Midbrain (tissue), 1 donor: ENCODE results near the gene CACNA1S.

Experiments
- DNase-seq: peaks from one replicate; lab custom pipeline; 2025; lab: John Stamatoyannopoulos, UW

The CACNA1S gene

DNA sequence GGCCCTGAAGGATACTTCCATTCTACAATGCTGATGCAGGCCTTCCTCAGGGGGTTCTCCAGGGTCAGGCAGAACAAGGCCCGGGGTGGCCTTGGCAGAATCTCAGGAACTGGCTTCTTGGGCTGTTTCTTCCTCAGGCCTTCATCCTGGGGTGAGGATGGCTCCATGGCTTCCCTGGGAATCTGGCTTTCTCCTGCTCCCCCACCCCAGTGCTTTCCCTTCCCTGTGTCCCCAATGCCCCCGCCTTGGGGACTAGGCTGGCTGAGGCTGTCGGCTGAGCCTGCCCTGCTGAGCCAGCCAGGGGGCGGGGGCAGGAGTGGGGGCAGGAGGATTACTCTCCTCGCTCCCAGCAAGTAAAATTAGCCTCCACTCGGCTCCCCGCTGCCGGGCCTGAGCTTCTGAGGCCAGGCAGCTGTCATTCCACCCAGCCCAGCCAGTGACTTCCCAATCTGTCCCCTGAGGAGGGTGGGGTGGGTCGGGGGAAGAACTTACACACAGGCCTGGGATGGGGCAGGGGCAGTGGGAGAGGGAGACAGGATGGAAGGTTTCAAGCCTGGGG, at the start of gene CACNA1S:
CACNA1S (minus strand) TSS at position 254 of the 559 bp plus-strand sequence; CDS start at position 167, 87 bp downstream.
- DNase-seq: no peak

DNA sequence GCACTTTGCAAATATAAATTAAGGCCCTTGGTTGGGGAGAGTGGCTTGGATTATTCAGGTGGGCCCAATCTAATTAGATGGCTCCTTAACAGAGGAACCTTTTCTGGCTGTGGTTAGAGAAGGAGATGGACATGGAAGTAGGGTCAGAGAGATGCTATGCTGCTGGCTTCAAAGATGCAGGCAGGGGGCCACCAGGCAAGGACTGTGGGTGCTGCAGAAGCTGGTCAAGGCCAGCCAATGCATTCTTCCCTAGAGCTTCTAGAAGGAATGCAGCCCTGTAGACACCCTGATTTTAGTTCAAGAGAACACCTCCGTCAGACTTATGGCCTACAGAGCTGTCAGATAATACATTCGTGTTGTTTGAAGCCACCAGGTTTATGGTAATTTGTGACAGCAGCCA, 45.7 kb upstream of the CACNA1S start:
- DNase-seq: no peak

GRCh38 chr1:201156819-201157218, 44.6 kb upstream of the CACNA1S start:
- no peak for DNase-seq

DNA sequence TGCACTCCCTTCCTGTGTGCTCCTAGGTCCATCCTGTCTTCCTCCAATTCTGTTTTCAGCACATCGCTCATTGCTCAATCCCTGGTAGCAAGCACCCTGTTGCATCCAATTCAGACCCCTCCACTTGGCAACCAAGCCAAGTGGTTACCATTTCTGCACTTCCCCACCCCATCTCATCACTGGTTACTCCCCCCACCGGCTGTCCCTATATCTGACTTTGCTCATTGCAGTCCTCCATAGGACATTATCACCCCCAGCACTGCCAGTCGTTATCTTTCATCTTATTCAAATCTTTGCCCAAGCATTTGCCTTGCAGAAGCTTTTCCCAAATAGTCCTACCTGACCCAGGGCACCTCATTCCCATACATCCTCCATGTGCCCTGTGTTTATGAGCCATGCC, 44.1 kb upstream of the CACNA1S start:
- DNase-seq: no peak

DNA sequence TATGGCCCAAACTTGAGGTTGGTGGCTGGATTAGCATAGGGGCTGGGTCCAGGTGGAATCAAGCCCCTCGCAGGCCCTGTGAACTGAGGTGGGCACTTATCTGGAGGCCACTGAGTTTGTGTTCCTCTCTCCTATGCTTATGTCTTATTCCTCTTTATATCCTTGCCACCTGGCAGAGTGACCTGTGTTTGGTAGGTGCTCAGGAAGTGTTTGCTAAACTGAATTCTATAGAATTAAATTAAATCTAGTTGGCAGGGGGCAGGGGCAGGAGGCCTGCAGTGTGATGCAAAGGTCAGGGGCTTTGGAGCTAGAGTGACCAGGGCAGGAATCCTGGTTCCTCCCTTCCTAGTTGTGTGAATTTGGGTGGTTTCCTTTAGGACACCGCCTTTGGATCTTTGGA, 43.1 kb upstream of the CACNA1S start:
- DNase-seq: no peak

DNA sequence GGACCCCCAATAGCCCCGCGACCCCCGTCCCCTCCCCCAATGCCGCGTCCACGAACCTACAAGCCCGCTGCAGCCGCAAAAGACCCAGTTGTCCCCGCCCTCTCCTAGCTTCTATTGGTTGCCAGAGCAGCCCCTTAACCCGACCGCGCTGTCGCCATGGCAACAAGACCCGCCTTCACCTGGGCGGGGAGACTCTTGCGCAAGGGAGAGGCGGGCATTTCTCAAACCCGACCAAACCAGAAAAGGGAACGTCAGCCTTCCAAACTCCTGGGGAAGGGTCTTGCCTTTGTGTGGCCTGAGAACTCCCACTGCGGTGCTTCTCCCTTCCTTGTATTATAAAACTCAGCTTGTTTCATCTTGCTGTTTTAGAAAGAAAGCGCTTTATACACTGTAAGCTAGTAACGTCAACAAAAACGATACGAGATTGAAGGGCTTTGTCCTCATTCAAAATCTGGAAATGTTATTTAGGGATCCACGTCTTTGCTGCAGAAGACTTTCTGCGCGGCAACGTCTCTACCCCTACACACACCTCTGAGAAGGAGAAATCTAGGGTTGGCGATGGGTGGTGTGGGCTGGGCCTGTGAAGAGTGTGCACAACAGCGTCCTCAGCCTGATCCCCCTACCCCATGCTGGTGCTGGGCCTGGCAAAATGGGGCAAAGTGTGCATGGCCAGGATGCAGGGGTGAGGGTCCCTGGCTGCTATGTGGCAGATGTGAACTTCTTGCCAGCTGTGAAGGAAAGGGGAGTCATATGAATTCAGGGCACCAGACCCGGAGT, 42.4 kb upstream of the CACNA1S start, which contains the start of gene TMEM9:
TMEM9 (minus strand) TSS at position 86 of the 777 bp plus-strand sequence. CDS start 551 bp downstream, outside the sequence.
- DNase-seq: peak; percentile 97

DNA sequence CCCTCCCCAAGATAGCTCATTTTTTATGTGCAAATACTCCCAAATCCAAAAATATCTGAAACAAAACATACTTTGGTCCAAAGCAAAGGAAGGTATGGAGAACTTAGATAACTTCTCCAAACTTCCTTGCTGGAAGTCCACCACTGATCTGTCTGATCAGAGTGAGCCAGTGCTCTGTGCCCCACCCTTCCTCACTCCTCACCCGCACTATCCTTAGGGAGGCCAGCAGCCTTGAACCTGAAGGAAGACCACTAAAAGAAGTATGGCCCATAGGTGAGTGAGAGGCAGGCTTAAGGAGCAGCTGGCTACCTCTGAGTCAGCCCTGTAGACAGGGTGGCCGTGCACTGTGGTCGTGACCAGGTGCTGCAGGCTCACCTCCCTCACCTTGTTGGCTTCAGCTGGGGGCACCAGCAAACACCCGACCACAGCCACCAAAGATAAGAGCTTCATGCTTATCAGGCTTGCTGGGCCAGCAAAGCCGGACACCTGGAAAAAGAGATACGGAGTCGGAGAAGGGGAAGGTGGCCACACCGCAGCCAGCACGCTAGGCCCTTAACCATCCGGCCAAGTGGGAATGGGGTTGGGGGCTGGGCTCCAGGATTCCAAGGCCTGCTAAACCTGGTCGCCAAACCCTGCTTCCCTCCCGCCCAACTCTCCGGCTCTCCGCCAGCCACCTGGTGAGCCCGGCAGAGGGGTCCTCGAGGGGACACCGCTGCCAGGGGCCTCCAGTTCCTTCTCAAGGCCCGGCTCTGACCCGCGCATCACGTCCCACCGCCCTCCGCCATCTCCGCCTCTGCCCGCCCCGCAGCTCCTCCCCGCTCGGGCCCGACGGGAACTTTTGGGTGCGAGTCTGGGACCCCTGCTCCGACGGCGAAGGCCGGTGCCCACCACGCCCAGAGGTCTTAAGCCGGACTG, 41.5 kb upstream of the CACNA1S start:
- DNase-seq: peak; percentile 78

GRCh38 chr1:201149400-201149799, 37.2 kb upstream of the CACNA1S start:
- DNase-seq: peak; percentile 4

GRCh38 chr1:201147396-201148015, 35.3 kb upstream of the CACNA1S start:
- no peak for DNase-seq

- no peak for DNase-seq
These were observed 34.6 kb upstream of the CACNA1S start for GRCh38 chr1:201146626-201147390.

DNA sequence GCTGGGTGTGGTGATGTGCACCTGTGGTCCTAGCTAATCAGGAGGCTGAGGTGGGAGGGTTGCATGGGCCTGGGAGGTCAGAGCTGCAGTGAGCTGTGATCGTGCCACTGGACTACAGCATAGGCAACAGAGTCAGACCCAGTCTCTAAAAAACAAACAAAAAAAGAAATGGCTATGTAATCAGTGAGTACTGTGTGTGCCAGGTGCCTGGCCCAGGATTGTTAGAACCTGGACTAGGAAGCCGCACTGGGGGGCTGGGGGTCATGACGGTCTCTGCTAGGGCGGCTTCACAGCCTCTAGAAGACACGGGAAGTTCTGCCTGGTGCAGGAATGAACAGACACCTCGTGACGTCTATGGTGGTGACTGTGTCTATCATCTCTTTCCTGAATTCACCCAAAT, 33.6 kb upstream of the CACNA1S start:
- DNase-seq: no peak

DNA sequence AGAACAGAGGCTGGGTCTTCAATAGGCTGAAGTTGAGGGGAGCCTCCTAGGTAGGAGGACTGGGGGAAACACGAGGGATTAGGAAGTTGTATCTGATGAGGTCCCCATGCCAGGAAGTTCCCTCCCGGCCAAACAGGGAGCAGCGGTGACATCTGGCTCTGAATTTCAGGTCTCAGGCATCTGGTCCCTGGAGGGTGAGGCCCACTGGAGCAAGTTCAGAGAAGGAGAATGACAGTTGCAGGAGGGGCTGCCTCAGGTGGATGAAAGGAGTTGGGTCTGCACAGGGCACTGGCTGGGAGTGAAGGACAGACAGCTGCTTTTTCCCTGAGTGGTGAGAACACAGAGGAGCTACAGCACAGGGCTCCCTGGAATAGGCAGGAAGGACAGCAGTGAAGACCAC, 32.9 kb upstream of the CACNA1S start:
- DNase-seq: no peak

- no peak for DNase-seq
These were observed 32.5 kb upstream of the CACNA1S start for GRCh38 chr1:201144701-201145100.

- DNase-seq: no peak
These were observed 31.8 kb upstream of the CACNA1S start for GRCh38 chr1:201143726-201144635.

DNA sequence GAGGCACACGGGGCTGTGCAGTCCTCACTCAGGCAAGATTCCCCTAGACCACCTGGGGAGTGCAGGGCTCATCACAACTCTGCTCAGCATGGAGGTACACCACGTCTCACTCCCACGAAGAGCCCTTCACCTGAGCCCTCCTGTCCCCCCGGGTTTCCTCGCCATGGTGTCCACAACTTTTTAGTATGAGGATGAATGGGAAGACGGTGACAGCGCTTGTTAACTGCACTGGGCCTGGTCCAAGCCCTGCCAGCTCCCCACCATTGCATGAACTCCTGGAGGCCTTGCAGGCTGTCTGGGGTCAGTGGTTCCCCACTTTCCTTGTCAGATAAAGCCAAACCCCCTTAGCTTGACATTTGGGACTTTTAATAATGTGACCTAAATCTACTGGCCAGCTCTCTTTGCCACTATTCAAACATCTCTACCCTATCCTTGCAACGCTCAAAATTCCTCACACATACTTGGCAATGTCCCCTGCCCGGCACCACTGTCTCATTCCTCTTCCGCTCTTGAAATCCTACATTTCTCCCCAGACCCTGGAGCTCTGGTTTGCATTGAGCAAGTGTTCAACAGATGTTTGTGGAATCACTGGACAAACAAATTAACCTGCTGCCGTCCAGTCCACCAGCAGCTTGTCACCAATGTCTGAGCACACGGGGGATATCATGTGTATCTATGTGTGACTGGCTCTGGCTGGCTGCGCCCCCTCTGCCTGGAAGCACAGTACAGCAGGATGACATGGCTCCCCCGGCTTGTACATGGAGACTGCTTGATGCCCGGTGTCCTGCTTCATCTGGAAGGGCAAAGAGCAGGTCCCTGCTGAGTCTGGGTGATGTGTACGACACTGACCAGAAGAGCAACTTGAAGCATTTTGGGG, 30.9 kb upstream of the CACNA1S start:
- DNase-seq: no peak

DNA sequence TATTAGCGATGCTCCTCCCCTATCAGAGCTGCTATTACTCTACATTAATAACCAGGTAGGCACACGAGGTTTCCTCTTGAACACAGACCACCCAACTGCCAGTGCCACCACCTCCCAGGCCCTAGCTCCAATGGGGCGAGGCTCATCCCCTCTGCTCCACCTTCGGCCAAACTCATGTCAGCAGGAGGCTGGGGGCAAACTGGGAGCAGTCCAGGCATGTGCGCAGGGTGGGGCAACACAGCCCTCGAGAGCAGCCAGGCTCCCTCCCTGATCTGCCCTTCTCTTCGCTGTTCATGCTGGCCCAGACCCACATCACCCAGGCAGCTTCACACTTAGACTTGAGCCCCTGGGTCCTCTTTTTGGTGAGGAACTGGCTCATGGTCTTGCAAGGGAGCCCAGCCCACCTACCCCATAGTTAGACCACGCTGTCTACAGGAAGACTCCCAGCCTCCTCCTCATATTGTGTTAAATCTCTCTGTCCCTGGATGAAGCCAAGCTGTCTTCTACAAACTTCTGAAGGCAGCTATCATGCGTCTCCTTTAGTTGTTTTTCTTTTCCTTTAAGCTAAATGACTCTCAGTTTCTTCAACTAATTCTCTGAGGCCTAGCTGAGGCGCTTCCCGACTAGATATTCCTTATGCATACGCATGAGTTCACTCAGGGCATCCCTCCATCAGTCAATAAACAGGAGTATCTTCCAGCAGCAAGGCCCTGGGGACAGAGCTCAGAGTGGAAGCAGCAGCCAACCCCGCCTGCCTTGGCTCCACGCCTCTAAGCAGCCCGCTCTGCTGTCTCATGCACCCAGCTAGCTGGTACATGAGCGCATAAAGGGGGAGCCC, 30.0 kb upstream of the CACNA1S start:
- DNase-seq: peak; percentile 10

DNA sequence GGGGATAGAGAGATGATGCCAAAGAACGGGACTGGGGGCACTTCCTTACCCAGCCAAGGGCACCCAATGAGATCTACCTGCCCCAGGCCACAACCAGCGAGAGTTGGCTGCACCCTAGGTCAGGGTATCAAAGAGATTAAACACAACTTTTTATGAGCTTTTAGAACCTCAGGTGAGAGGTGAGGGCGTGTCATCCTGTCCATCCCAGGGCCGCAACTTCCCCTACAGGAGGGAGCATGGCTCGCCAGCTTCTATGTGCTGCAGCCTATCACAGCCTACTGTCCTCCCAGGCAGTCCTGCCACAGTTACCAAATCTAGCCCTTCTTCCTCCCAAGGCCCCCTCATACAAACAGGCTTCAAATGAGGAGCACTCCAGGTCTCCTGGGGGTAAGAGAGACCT, 29.2 kb upstream of the CACNA1S start:
- no peak for DNase-seq

DNA sequence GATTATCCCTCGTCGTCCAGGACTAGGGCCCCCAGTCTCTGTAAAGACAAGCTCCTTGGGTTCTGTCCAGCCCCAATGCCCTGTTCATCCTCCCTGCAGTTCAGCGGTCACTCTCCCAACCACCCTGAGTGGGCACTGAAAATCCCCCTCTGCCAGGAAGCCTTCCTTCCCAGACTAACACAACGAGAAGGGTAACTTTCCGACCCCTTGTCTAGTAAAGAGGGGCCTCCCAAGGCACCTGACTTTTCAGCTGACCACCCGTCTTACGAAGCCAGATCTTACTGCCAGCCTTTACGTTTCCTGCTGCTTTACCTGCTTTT, 28.7 kb upstream of the CACNA1S start:
- DNase-seq: no peak
